Measurements from ENCODE around the gene RGL3.
"Not testable (repeated sequence)": the region's sequence is repeated elsewhere in the genome, so short reads cannot be mapped to it uniquely, and the experiment has no call there.

Gene RGL3

GRCh38 chr19:11435057-11435832 is 16.1 kb upstream of the RGL3 start, which contains the start of the genes ODAD3 and PRKCSH:
TSS of gene ODAD3 (minus strand) at chr19:11435121. CDS start at chr19:11435016, 105 bp downstream.
TSS of gene PRKCSH (plus strand) at chr19:11435635. CDS start at chr19:11436118, 483 bp downstream.
- Mint-ChIP-seq H3K27me3 (no peaks in the 10 kb centered on the region), H3K4me1 (peaks cover 33% of the 10 kb centered on the region), H3K9me3 (no peaks in the 10 kb centered on the region), H3K27ac (peak within 1 kb of the TSS; percentile 99 to 100), H3K4me3 (peak within 1 kb of the TSS; percentile 99 to 100)
- DNase-seq (peak; percentile 99 to 100), ATAC-seq (peak; percentile 96)

- H3K27ac Mint-ChIP-seq, result peak overlapping the region in 1 of 2 donors; percentile 99
- peaks cover 33% of the 10 kb centered on the region for H3K4me1 Mint-ChIP-seq
- no peaks in the 10 kb centered on the region for H3K27me3 Mint-ChIP-seq
- peak overlapping the region; percentile 99 to 100 for H3K4me3 Mint-ChIP-seq
- DNase-seq (no peak), ATAC-seq (peak; percentile 32)
- H3K9me3 Mint-ChIP-seq, result no peaks in the 10 kb centered on the region
Observed at GRCh38 chr19:11434703-11435056, 15.6 kb upstream of the RGL3 start.

GRCh38 chr19:11433526-11433925 is 14.4 kb upstream of the RGL3 start:
- not testable (repeated sequence) for H3K27ac Mint-ChIP-seq, H3K9me3 Mint-ChIP-seq, DNase-seq, H3K4me3 Mint-ChIP-seq, ATAC-seq, H3K27me3 Mint-ChIP-seq
- peaks cover 33% of the 10 kb centered on the region for H3K4me1 Mint-ChIP-seq

- DNase-seq, result no peak
- Mint-ChIP-seq H3K4me3 (no peak overlapping the region), H3K4me1 (peaks cover 24% of the 10 kb centered on the region), H3K27ac (no peak overlapping the region), H3K9me3 (no peaks in the 10 kb centered on the region), H3K27me3 (peaks cover 36% of the 10 kb centered on the region)
- ATAC-seq, result no peak
Observed at GRCh38 chr19:11426656-11427055, 7.5 kb upstream of the RGL3 start.

GRCh38 chr19:11425719-11426457 is 6.8 kb upstream of the RGL3 start:
- no peaks in the 10 kb centered on the region for H3K9me3 Mint-ChIP-seq
- ATAC-seq, result no peak
- H3K4me3 Mint-ChIP-seq, result no peak overlapping the region
- H3K4me1 Mint-ChIP-seq, result peaks cover 32% of the 10 kb centered on the region
- no peak for DNase-seq
- H3K27me3 Mint-ChIP-seq, result peaks cover 43% of the 10 kb centered on the region
- H3K27ac Mint-ChIP-seq, result no peak overlapping the region

GRCh38 chr19:11423791-11424181 is 4.7 kb upstream of the RGL3 start:
- Mint-ChIP-seq H3K4me1 (peaks cover 48% of the 10 kb centered on the region), H3K27me3 (peaks cover 64% of the 10 kb centered on the region), H3K4me3 (peak overlapping the region in 1 of 2 donors; percentile 87), H3K9me3 (no peaks in the 10 kb centered on the region), H3K27ac (no peak overlapping the region)
- ATAC-seq (no peak), DNase-seq (no peak)

GRCh38 chr19:11423164-11423790 is 4.2 kb upstream of the RGL3 start:
- Mint-ChIP-seq H3K9me3 (no peaks in the 10 kb centered on the region), H3K27me3 (peaks cover 69% of the 10 kb centered on the region), H3K4me3 (peak overlapping the region; percentile 82 to 87), H3K27ac (peak overlapping the region in 1 of 2 donors; percentile 14), H3K4me1 (peaks cover 53% of the 10 kb centered on the region)
- no peak for ATAC-seq
- DNase-seq, result no peak

GRCh38 chr19:11422163-11423065 is 3.3 kb upstream of the RGL3 start:
- DNase-seq (peak; percentile 66 to 81), ATAC-seq (peak; percentile 90)
- Mint-ChIP-seq H3K4me1 (peaks cover 55% of the 10 kb centered on the region), H3K27ac (no peak overlapping the region), H3K27me3 (peaks cover 78% of the 10 kb centered on the region), H3K9me3 (no peaks in the 10 kb centered on the region), H3K4me3 (peak overlapping the region; percentile 82 to 87)

- Mint-ChIP-seq H3K9me3 (no peaks in the 10 kb centered on the region), H3K27ac (no peak overlapping the region), H3K27me3 (peaks cover 81% of the 10 kb centered on the region), H3K4me1 (peaks cover 55% of the 10 kb centered on the region), H3K4me3 (peak overlapping the region; percentile 66 to 87)
- DNase-seq, result peak; percentile 50 to 56
- peak; percentile 58 for ATAC-seq
Observed at GRCh38 chr19:11421371-11422098, 2.4 kb upstream of the RGL3 start.

- no peak for ATAC-seq
- Mint-ChIP-seq H3K27ac (no peak overlapping the region), H3K27me3 (peaks cover 87% of the 10 kb centered on the region), H3K4me1 (peaks cover 55% of the 10 kb centered on the region), H3K4me3 (peak overlapping the region; percentile 66 to 87), H3K9me3 (no peaks in the 10 kb centered on the region)
- DNase-seq, result no peak
Observed at GRCh38 chr19:11420429-11421370, 1.6 kb upstream of the RGL3 start.

- ATAC-seq (no peak), DNase-seq (no peak)
- Mint-ChIP-seq H3K4me3 (no peak overlapping the region), H3K9me3 (no peaks in the 10 kb centered on the region), H3K27me3 (peaks cover 76% of the 10 kb centered on the region), H3K27ac (no peak overlapping the region), H3K4me1 (peaks cover 45% of the 10 kb centered on the region)
Observed at GRCh38 chr19:11418094-11418548, 993 bp downstream of the RGL3 start.

GRCh38 chr19:11416346-11417052 is 2.6 kb downstream of the RGL3 start:
- no peak overlapping the region for H3K27ac Mint-ChIP-seq
- DNase-seq (no peak), ATAC-seq (no peak)
- H3K9me3 Mint-ChIP-seq, result no peaks in the 10 kb centered on the region
- H3K4me1 Mint-ChIP-seq, result peaks cover 29% of the 10 kb centered on the region
- H3K4me3 Mint-ChIP-seq, result no peak overlapping the region
- H3K27me3 Mint-ChIP-seq, result peaks cover 60% of the 10 kb centered on the region

GRCh38 chr19:11414544-11414943 is 4.6 kb downstream of the RGL3 start:
- peaks cover 14% of the 10 kb centered on the region for H3K4me1 Mint-ChIP-seq
- no peak overlapping the region for H3K27ac Mint-ChIP-seq
- no peaks in the 10 kb centered on the region for H3K9me3 Mint-ChIP-seq
- DNase-seq, result no peak
- H3K27me3 Mint-ChIP-seq, result peaks cover 41% of the 10 kb centered on the region
- no peak for ATAC-seq
- no peak overlapping the region for H3K4me3 Mint-ChIP-seq

Measured in stimulated activated naive CD8-positive, alpha-beta T cell treated with anti-CD3 and anti-CD28 coated beads, Interleukin-15, amount 100 ng/mL, for 72 hours (primary cell).